Smooth muscle cell (in vitro differentiated cells): ENCODE data around the gene LIN54. TPM values are rescaled to one million over a fixed set of nuclear protein-coding genes. Genes with fewer than 3 reads are reported as not detected.

Experiments
- DNase-seq: peaks from one replicate; lab custom pipeline; 2025; ENCODE audit not compliant: unreplicated experiment; lab: John Stamatoyannopoulos, UW
- H2AFZ ChIP-seq: fragments of 200-600 bp; sonication (generic); 2 replicates; pipeline ENCODE4 v1.6.0; 2016; ENCODE audit warnings: antibody characterized with exemption, low read depth, mild to moderate bottlenecking
- H3F3A ChIP-seq: fragments of 200-600 bp; sonication (generic); 2 replicates; pipeline ENCODE4 v1.6.0; 2017; ENCODE audit warnings: antibody characterized with exemption, low read depth
- H3K27ac ChIP-seq: fragments of 200-600 bp; sonication (generic); 2 replicates; pipeline ENCODE4 v1.5.1; 2016; ENCODE audit warnings: low read depth, mild to moderate bottlenecking
- H3K27me3 ChIP-seq: fragments of 200-600 bp; sonication (generic); 2 replicates; pipeline ENCODE4 v1.6.1; 2016; ENCODE audit warnings: low read depth, mild to moderate bottlenecking
- H3K36me3 ChIP-seq: fragments of 200-600 bp; sonication (generic); 2 replicates; pipeline ENCODE4 v1.5.1; 2016; ENCODE audit warnings: low read depth
- H3K4me1 ChIP-seq: fragments of 200-600 bp; sonication (generic); 2 replicates; pipeline ENCODE4 v1.5.1; 2016; ENCODE audit warnings: low read depth
- H3K4me2 ChIP-seq: fragments of 200-600 bp; sonication (generic); 2 replicates; pipeline ENCODE4 v1.6.0; 2016; ENCODE audit warnings: mild to moderate bottlenecking
- H3K4me3 ChIP-seq: fragments of 200-600 bp; sonication (generic); 2 replicates; pipeline ENCODE4 v1.5.1; 2016; ENCODE audit warnings: mild to moderate bottlenecking
- H3K79me2 ChIP-seq: fragments of 200-600 bp; sonication (generic); 2 replicates; pipeline ENCODE4 v1.6.0; 2016; ENCODE audit warnings: low read depth, mild to moderate bottlenecking
- H3K9ac ChIP-seq: fragments of 200-600 bp; sonication (generic); 2 replicates; pipeline ENCODE4 v1.6.0; 2016; ENCODE audit warnings: low read depth
- H3K9me3 ChIP-seq: fragments of 200-600 bp; sonication (generic); replicated peaks from 2 replicates; pipeline ENCODE4 v1.5.1; 2016; ENCODE audit warnings: low read depth
- H4K20me1 ChIP-seq: fragments of 200-600 bp; sonication (generic); 2 replicates; pipeline ENCODE4 v1.6.0; 2016; ENCODE audit warnings: low read depth
- WGBS: methylation state at CpG from one replicate; pipeline ENCODE4 v1.1.7; 2016; ENCODE audit warnings: low lambda C conversion rate; 5-methylcytosine and 5-hydroxymethylcytosine counted together
- polyA plus RNA-seq: library from polyadenylated mRNA; unstranded; fragments of >200 nt; fragmentation: Nextera tagmentation; extraction: Ambion mirVana; gene quantifications from 2 replicates; pipeline ENCODE4 v1.2.1, GENCODE V29; 2016
- total RNA-seq: library from RNA; depleted of rRNA; stranded (reverse); fragments of >200 nt; gene quantifications from 2 replicates; pipeline ENCODE4 v1.2.3, GENCODE V29; 2014
- TF ChIP-seq, protein P1 (sequence below): fragments of 200-600 bp; sonication (generic); IDR thresholded peaks from 2 replicates; pipeline ENCODE4 v1.5.1; 2017; ENCODE audit warnings: borderline replicate concordance, mild to moderate bottlenecking, antibody characterized with exemption; ENCODE audit not compliant: insufficient read depth, poor library complexity, severe bottlenecking

Gene LIN54
- total and polyA plus RNA-seq, 2 experiments from 2014 or later: 5.0 to 24.1 TPM

DNA sequence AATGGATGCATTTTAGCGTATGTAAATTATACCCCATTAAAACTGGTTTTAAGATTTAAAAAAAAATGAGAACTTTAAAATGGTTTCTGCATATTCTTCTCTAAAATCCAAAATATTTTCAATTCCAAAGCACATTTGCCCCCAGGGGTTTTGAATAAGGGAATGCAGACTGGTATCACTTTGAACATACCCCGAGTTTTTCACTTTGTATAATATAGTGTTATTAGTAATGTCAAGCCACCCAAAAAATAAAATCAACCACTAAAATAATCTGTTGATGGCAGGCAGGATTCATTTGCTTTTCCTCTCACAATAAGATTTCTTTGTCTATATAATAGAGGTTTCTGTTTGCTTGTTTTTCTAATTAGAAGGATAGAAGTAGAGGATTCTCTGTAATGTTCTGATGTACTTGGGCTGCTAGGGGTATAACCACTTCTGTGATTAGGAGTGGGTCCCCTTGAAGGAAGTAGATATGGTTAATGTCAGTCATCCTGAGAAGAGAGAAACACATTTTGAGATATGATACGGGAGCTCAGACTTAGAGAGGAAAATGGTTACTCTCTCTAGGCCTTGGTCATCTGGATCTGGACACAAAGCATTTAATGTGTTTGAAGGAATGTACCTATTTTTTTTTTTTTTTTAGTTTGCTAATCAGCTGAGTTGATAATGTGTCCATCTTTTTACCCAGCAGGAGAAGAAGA, 9.3 kb upstream of the LIN54 start:
- Histone ChIP-seq H3K27ac (no peak overlapping the region), H3F3A (no peaks in the 10 kb centered on the region), H3K4me1 (no peaks in the 10 kb centered on the region), H3K4me2 (no peak overlapping the region), H3K79me2 (no peaks in the 10 kb centered on the region), H3K4me3 (no peak overlapping the region), H2AFZ (no peak overlapping the region), H3K36me3 (no peaks in the 10 kb centered on the region), H4K20me1 (no peaks in the 10 kb centered on the region), H3K9ac (no peak overlapping the region), H3K9me3 (no peaks in the 10 kb centered on the region), H3K27me3 (no peaks in the 10 kb centered on the region)
- 88% methylated on average over 3 of the region's 3 CpGs for WGBS
- DNase-seq: no peak
- TF ChIP-seq, protein P1, sequence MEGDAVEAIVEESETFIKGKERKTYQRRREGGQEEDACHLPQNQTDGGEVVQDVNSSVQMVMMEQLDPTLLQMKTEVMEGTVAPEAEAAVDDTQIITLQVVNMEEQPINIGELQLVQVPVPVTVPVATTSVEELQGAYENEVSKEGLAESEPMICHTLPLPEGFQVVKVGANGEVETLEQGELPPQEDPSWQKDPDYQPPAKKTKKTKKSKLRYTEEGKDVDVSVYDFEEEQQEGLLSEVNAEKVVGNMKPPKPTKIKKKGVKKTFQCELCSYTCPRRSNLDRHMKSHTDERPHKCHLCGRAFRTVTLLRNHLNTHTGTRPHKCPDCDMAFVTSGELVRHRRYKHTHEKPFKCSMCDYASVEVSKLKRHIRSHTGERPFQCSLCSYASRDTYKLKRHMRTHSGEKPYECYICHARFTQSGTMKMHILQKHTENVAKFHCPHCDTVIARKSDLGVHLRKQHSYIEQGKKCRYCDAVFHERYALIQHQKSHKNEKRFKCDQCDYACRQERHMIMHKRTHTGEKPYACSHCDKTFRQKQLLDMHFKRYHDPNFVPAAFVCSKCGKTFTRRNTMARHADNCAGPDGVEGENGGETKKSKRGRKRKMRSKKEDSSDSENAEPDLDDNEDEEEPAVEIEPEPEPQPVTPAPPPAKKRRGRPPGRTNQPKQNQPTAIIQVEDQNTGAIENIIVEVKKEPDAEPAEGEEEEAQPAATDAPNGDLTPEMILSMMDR: no peak

DNA sequence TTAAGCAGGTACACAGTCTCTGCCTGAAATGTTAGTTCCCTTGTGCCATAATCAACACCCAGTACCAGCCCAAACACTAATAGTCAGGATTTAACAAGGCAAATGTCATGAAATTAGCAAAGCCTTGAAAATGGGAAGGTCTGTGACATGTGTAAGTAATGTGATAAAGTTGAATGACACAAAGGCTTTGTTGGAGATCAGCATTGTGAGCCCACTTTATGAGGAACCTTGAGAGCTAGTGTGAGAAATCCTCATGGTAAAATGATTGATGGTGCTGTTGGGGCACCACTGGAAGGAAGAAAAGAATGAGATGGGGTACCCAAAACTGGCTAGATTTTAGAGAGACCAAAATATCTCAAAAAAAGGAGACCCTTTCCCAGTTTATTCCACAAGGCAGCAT, 3.3 kb upstream of the LIN54 start:
- no peak overlapping the region for H3K27ac ChIP-seq
- TF ChIP-seq, protein P1: no peak

DNA sequence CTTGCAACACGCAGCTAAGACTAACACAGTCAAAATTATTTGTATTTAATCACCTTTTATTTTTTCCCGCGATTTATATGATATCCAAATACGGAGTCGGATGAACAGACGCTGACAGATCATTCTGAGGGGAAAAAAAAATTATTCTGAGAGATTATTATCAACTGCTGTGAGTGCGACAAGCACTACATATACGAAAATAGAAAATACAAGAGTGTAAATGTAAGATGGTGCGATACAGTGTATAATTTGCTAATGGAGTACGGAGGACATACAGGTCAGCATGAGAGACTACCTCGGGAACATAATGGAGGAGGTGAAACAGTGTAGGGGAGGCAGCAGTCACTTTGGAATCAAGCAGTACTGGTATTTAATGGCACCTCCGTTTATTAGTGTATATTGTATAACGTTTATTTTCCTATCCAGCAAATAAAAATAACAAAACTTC, 2.8 kb upstream of the LIN54 start:
- no peaks in the 10 kb centered on the region for H3K27me3 ChIP-seq
- TF ChIP-seq, protein P1: no peak
- peaks cover 16% of the 10 kb centered on the region for H3K79me2 ChIP-seq
- H3K4me2 ChIP-seq: peak overlapping the region; percentile 90
- H3K4me3 ChIP-seq: peak overlapping the region; percentile 98
- 28% methylated on average over 13 of the region's 13 CpGs for WGBS
- no peaks in the 10 kb centered on the region for H3K9me3 ChIP-seq
- H3K27ac ChIP-seq: peak overlapping the region; percentile 98
- no peak for DNase-seq
- peak overlapping the region; percentile 96 for H2AFZ ChIP-seq
- H3K9ac ChIP-seq: peak overlapping the region; percentile 81
- H3F3A ChIP-seq: peaks cover 11% of the 10 kb centered on the region
- peaks cover 3% of the 10 kb centered on the region for H4K20me1 ChIP-seq
- peaks cover 26% of the 10 kb centered on the region for H3K4me1 ChIP-seq
- H3K36me3 ChIP-seq: no peaks in the 10 kb centered on the region

More for the DNA sequence above, 3.3 kb upstream of the LIN54 start:
- Histone ChIP-seq H3K9me3 (no peaks in the 10 kb centered on the region), H3K36me3 (no peaks in the 10 kb centered on the region), H3K4me2 (peak overlapping the region; percentile 90), H4K20me1 (peaks cover 3% of the 10 kb centered on the region), H3F3A (peaks cover 11% of the 10 kb centered on the region), H3K4me3 (peak overlapping the region; percentile 98), H3K79me2 (peaks cover 11% of the 10 kb centered on the region), H2AFZ (peak overlapping the region; percentile 96), H3K9ac (no peak overlapping the region), H3K27me3 (no peaks in the 10 kb centered on the region), H3K4me1 (peaks cover 21% of the 10 kb centered on the region)
- DNase-seq: no peak
